Measurements from ENCODE around the gene TOR1AIP2. TPM values are rescaled to one million over a fixed set of nuclear protein-coding genes. Genes with fewer than 3 reads are reported as not detected.

The TOR1AIP2 gene
- total and polyA plus RNA-seq, 2 of the 8 experiments (the other 6 are each of a cell fraction or from before 2014, with no cell fraction given) = 12.1 to 75.2 TPM

DNA sequence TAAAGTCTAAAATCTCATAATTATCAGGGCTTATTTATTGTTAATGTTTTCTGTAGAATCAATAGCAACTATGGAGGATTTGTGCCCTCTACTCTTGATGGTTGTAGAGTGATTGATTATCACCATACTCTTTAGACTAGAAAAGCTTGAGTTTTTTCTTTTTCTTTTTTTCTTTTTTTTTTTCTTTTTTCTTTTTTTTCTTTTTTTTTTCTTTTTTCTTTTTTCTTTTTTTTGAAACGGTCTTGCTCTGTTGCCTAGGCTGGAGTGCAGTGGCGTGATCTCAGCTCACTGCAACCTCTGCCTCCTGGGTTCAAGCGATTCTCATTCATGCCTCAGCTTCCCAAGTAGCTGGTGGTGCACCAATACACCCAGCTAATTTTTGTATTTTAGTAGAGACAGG lies 34.2 kb upstream of the TOR1AIP2 start:
- Histone ChIP-seq H2BK20ac (ENCODE audit: low read length) (no peak overlapping the region), H3K79me1 (ENCODE audit: low read depth, low read length) (no peaks in the 10 kb centered on the region), H3K4me1 (replicated peaks in 1 of 4; ENCODE audit: control insufficient read depth in 3 of 4, insufficient read depth in 4 of 4, low read length in 3 of 4) (no peaks in the 10 kb centered on the region), H3K4me3 (ENCODE audit: extremely low read depth in 1 of 4, insufficient read depth in 2 of 4, low read depth in 3 of 4, low read length in 4 of 4) (no peak overlapping the region), H3K4ac (replicated peaks; ENCODE audit: insufficient read length, low read depth, low read length) (no peak overlapping the region), H2BK120ac (replicated peaks; ENCODE audit: low read depth, low read length) (no peak overlapping the region), H3K23ac (ENCODE audit: insufficient read length) (no peak overlapping the region), H2BK15ac (ENCODE audit: low read length) (no peak overlapping the region), H3K79me2 (ENCODE audit: control insufficient read depth in 1 of 2, insufficient read depth in 2 of 2, low read length in 2 of 2) (no peaks in the 10 kb centered on the region), H4K8ac (ENCODE audit: extremely low read depth, insufficient read depth, low read length) (no peak overlapping the region), H3K18ac (ENCODE audit: extremely low read depth, low read length) (no peak overlapping the region), H2BK5ac (ENCODE audit: low read depth, low read length) (no peak overlapping the region), H2AFZ (ENCODE audit: low read length) (no peak overlapping the region), H3K14ac (ENCODE audit: insufficient read length) (no peak overlapping the region), H3K4me2 (ENCODE audit: insufficient read depth in 1 of 2, low read depth in 2 of 2, low read length in 2 of 2) (no peak overlapping the region), H3K23me2 (ENCODE audit: low read depth, low read length) (no peaks in the 10 kb centered on the region), H3K9ac (replicated peaks in 1 of 4; ENCODE audit: extremely low read depth in 1 of 4, low read depth in 3 of 4, low read length in 3 of 4) (no peak overlapping the region), H3K27ac (ENCODE audit: low read depth, low read length) (no peak overlapping the region), H3K56ac (replicated peaks; ENCODE audit: insufficient read length, low read depth, low read length) (no peak overlapping the region), H3K27me3 (replicated peaks in 1 of 4; ENCODE audit: control insufficient read depth in 3 of 4, extremely low read depth in 1 of 4, insufficient read depth in 3 of 4, low read length in 3 of 4) (no peaks in the 10 kb centered on the region), H2AK5ac (ENCODE audit: low read depth, low read length) (no peak overlapping the region), H3K9me3 (ENCODE audit: insufficient read depth in 2 of 2, low read depth in 1 of 2, low read length in 1 of 2) (no peaks in the 10 kb centered on the region), H2BK12ac (ENCODE audit: low read depth, low read length) (no peak overlapping the region), H3K36me3 (ENCODE audit: control insufficient read depth in 2 of 4, insufficient read depth in 4 of 4, low read length in 3 of 4) (peaks cover 0 to 3% (median 1%) of the 10 kb centered on the region in 4 experiments; a peak in 3 of 8 replicates), H4K91ac (replicated peaks; ENCODE audit: insufficient read length, low read length) (no peak overlapping the region), H4K5ac (ENCODE audit: insufficient read length, low read depth, low read length) (no peak overlapping the region), H4K20me1 (replicated peaks in 1 of 2; ENCODE audit: control insufficient read depth in 1 of 2, insufficient read depth in 2 of 2, low read length in 2 of 2) (peaks cover 0 to 1% of the 10 kb centered on the region in 2 experiments)
- POLR2A ChIA-PET (ENCODE audit: partially characterized antibody) = no interaction called here
- CTCF ChIA-PET (ENCODE audit: partially characterized antibody) = interaction anchor here (1.1 to 1.4 kb wide), 2 partner anchors 10 to 102 kb away, joined by 3 to 4 read pairs; no protein-coding TSS in a partner anchor
- 77% methylated on average over 3 of the region's 3 CpGs; no CpG with 5 or more reads in 1 of the 2 experiments for WGBS, 2 experiments (ENCODE audit: extremely low coverage in 1 of 2, insufficient coverage in 1 of 2, insufficient read length in 1 of 2, insufficient replicate concordance in 2 of 2, low coverage in 1 of 2, low lambda C conversion rate in 2 of 2, missing lambda C conversion rate in 1 of 2)
- DNase-seq (ENCODE audit: low read depth in 1 of 2, low spot score in 2 of 2) (no peak), FAIRE-seq (no peak)
- TF ChIP-seq GTF2F1 (IDR thresholded peaks at IDR 0.05; ENCODE audit: borderline replicate concordance, low read depth, low read length) (no peak), TBP (IDR thresholded peaks at IDR 0.05; ENCODE audit: low read depth, low read length) (no peak), EP300 (IDR thresholded peaks at IDR 0.05; ENCODE audit: borderline replicate concordance in 1 of 2, low read depth in 2 of 2, low read length in 2 of 2) (no peak), TEAD4 (IDR thresholded peaks at IDR 0.05; ENCODE audit: low read depth, low read length) (no peak), RAD21 (IDR thresholded peaks at IDR 0.05 in 1 of 2, conservative IDR thresholded peaks at IDR 0.05 in 1 of 2; ENCODE audit: low read depth in 2 of 2, low read length in 2 of 2) (no peak)

Data from H1 (cell line).